HUES64 (cell line): Measurements from ENCODE around the gene TIMMDC1.

Experiments
- H3K27ac ChIP-seq: 2 replicates; pipeline ENCODE4 v1.7.0; 2013; ENCODE audit warnings: low read depth, low read length, inconsistent platforms
- H3K27me3 ChIP-seq: 2 replicates; pipeline ENCODE4 v1.6.1; 2013; ENCODE audit warnings: mild to moderate bottlenecking, low read length; ENCODE audit not compliant: insufficient read depth
- H3K36me3 ChIP-seq: 2 replicates; pipeline ENCODE4 v1.6.1; 2013; ENCODE audit warnings: mild to moderate bottlenecking, low read length; ENCODE audit not compliant: insufficient read depth
- H3K4me1 ChIP-seq: 2 replicates; pipeline ENCODE4 v1.6.1; 2013; ENCODE audit warnings: mild to moderate bottlenecking, low read length, moderate library complexity; ENCODE audit not compliant: insufficient read depth
- H3K4me3 ChIP-seq: 2 replicates; pipeline ENCODE4 v1.5.1; 2013; ENCODE audit warnings: mild to moderate bottlenecking, low read length, moderate library complexity
- H3K9ac ChIP-seq: 2 replicates; pipeline ENCODE4 v1.6.1; 2013; ENCODE audit warnings: mild to moderate bottlenecking, low read depth, low read length
- H3K9me3 ChIP-seq: 2 replicates; pipeline ENCODE4 v1.6.1; 2013; ENCODE audit warnings: low read depth, low read length; ENCODE audit not compliant: insufficient read depth
- WGBS: fragments of 150-250, 120-280 bp; methylation state at CpG from one replicate; pipeline ENCODE4 v1.1.7; 2013; ENCODE audit warnings: missing lambda C conversion rate; 5-methylcytosine and 5-hydroxymethylcytosine counted together

Gene TIMMDC1

GRCh38 chr3:119514637-119515036 is 16.3 kb downstream of the TIMMDC1 start:
- no peak overlapping the region for H3K27ac ChIP-seq
- 96% methylated on average over 2 of the region's 2 CpGs for WGBS
- no peaks in the 10 kb centered on the region for H3K27me3 ChIP-seq
- H3K9me3 ChIP-seq: peaks cover 7% of the 10 kb centered on the region; the same call in 1 of the 2 replicates
- H3K4me3 ChIP-seq: no peak overlapping the region
- H3K9ac ChIP-seq: no peak overlapping the region
- peaks cover 86% of the 10 kb centered on the region for H3K36me3 ChIP-seq
- H3K4me1 ChIP-seq: no peaks in the 10 kb centered on the region

- 96% methylated on average over 2 of the region's 2 CpGs for WGBS
- Histone ChIP-seq H3K4me1 (no peaks in the 10 kb centered on the region), H3K27me3 (no peaks in the 10 kb centered on the region), H3K36me3 (peaks cover 92% of the 10 kb centered on the region), H3K27ac (no peak overlapping the region), H3K4me3 (no peak overlapping the region), H3K9ac (no peak overlapping the region), H3K9me3 (peaks cover 14% of the 10 kb centered on the region; the same call in 1 of the 2 replicates)
Measured at GRCh38 chr3:119517112-119517511, 18.8 kb downstream of the TIMMDC1 start.

- Histone ChIP-seq H3K27me3 (no peaks in the 10 kb centered on the region), H3K4me3 (no peak overlapping the region), H3K9me3 (peaks cover 14% of the 10 kb centered on the region; the same call in 1 of the 2 replicates), H3K27ac (no peak overlapping the region), H3K36me3 (peaks cover 96% of the 10 kb centered on the region), H3K9ac (no peak overlapping the region), H3K4me1 (no peaks in the 10 kb centered on the region)
- WGBS: no CpG with 5 or more reads among the region's 1 CpG
Measured at GRCh38 chr3:119518026-119518425, 19.7 kb downstream of the TIMMDC1 start.

GRCh38 chr3:119524931-119525662 is 26.8 kb downstream of the TIMMDC1 start:
- peaks cover 11% of the 10 kb centered on the region for H3K4me1 ChIP-seq
- WGBS: 75% methylated on average over 4 of the region's 4 CpGs
- 0 out of 2 replicates have a peak, but pooled peaks cover 7% of the 10 kb centered on the region for H3K9me3 ChIP-seq
- no peak overlapping the region for H3K9ac ChIP-seq
- peak overlapping the region; percentile 57; the same call in 1 of the 2 replicates for H3K27ac ChIP-seq
- H3K36me3 ChIP-seq: peaks cover 44% of the 10 kb centered on the region
- peak overlapping the region; percentile 28; the same call in 1 of the 2 replicates for H3K4me3 ChIP-seq
- no peaks in the 10 kb centered on the region for H3K27me3 ChIP-seq

GRCh38 chr3:119527714-119528113 is 29.4 kb downstream of the TIMMDC1 start:
- Histone ChIP-seq H3K9me3 (no peaks in the 10 kb centered on the region), H3K36me3 (peaks cover 20% of the 10 kb centered on the region), H3K27ac (no peak overlapping the region), H3K27me3 (no peaks in the 10 kb centered on the region), H3K9ac (no peak overlapping the region), H3K4me3 (no peak overlapping the region), H3K4me1 (peaks cover 11% of the 10 kb centered on the region)
- WGBS: 98% methylated on average over 3 of the region's 5 CpGs

GRCh38 chr3:119529883-119530282 is 31.5 kb downstream of the TIMMDC1 start:
- Histone ChIP-seq H3K27me3 (no peaks in the 10 kb centered on the region), H3K27ac (no peak overlapping the region), H3K9me3 (no peaks in the 10 kb centered on the region), H3K9ac (no peak overlapping the region), H3K4me1 (peaks cover 6% of the 10 kb centered on the region), H3K36me3 (no peaks in the 10 kb centered on the region; the same call in 1 of the 2 replicates), H3K4me3 (no peak overlapping the region)

- Histone ChIP-seq H3K36me3 (no peaks in the 10 kb centered on the region), H3K4me3 (no peak overlapping the region), H3K9me3 (no peaks in the 10 kb centered on the region), H3K27ac (no peak overlapping the region), H3K4me1 (peaks cover under 1% of the 10 kb centered on the region), H3K27me3 (no peaks in the 10 kb centered on the region), H3K9ac (no peak overlapping the region)
- 86% methylated on average over 2 of the region's 2 CpGs for WGBS
Measured at GRCh38 chr3:119530456-119530855, 32.1 kb downstream of the TIMMDC1 start.

GRCh38 chr3:119531151-119531550 is 32.8 kb downstream of the TIMMDC1 start:
- Histone ChIP-seq H3K9me3 (no peaks in the 10 kb centered on the region), H3K27ac (no peak overlapping the region), H3K4me1 (no peaks in the 10 kb centered on the region), H3K9ac (no peak overlapping the region), H3K36me3 (no peaks in the 10 kb centered on the region), H3K27me3 (no peaks in the 10 kb centered on the region), H3K4me3 (no peak overlapping the region)
- 96% methylated on average over 4 of the region's 4 CpGs for WGBS

GRCh38 chr3:119534296-119534695 is 35.9 kb downstream of the TIMMDC1 start:
- H3K4me1 ChIP-seq: no peaks in the 10 kb centered on the region
- WGBS: 83% methylated on average over 1 of the region's 1 CpG
- H3K9me3 ChIP-seq: no peaks in the 10 kb centered on the region
- H3K36me3 ChIP-seq: no peaks in the 10 kb centered on the region
- H3K4me3 ChIP-seq: no peak overlapping the region
- no peak overlapping the region for H3K9ac ChIP-seq
- no peaks in the 10 kb centered on the region for H3K27me3 ChIP-seq
- no peak overlapping the region for H3K27ac ChIP-seq

GRCh38 chr3:119536757-119537156 is 38.4 kb downstream of the TIMMDC1 start:
- H3K27me3 ChIP-seq: no peaks in the 10 kb centered on the region
- no peak overlapping the region for H3K9ac ChIP-seq
- H3K4me3 ChIP-seq: no peak overlapping the region
- H3K36me3 ChIP-seq: no peaks in the 10 kb centered on the region
- H3K9me3 ChIP-seq: no peaks in the 10 kb centered on the region
- no peaks in the 10 kb centered on the region for H3K4me1 ChIP-seq
- no peak overlapping the region for H3K27ac ChIP-seq
- WGBS: 96% methylated on average over 4 of the region's 4 CpGs

GRCh38 chr3:119538772-119539171 is 40.4 kb downstream of the TIMMDC1 start:
- WGBS: no CpG with 5 or more reads among the region's 1 CpG
- Histone ChIP-seq H3K4me1 (no peaks in the 10 kb centered on the region), H3K9me3 (no peaks in the 10 kb centered on the region), H3K4me3 (no peak overlapping the region), H3K27me3 (no peaks in the 10 kb centered on the region), H3K36me3 (no peaks in the 10 kb centered on the region), H3K27ac (no peak overlapping the region), H3K9ac (no peak overlapping the region)
